Mesenchymal stem cell (in vitro differentiated cells and primary cell): Measurements from ENCODE around the gene RHOBTB1.

Experiments
- DNase-seq: peaks from one replicate; pipeline ENCODE4 v3.0.0-alpha.2; 2013
- H2AFZ ChIP-seq: one replicate; pipeline ENCODE4 v1.6.1; 2013; ENCODE audit warnings: low read depth, mild to moderate bottlenecking, control low read depth, inconsistent platforms, low read length, moderate library complexity
- H2AK5ac ChIP-seq: 2 replicates; pipeline ENCODE4 v1.6.1; 2013; ENCODE audit warnings: low read length, moderate library complexity, mild to moderate bottlenecking, inconsistent platforms; ENCODE audit not compliant: severe bottlenecking
- H2BK120ac ChIP-seq: one replicate; pipeline ENCODE4 v1.6.1; 2013; ENCODE audit warnings: low read depth, mild to moderate bottlenecking, inconsistent platforms, low read length, moderate library complexity
- H2BK12ac ChIP-seq, 2 experiments: one replicate each; pipeline ENCODE4 v1.6.1; 2013; ENCODE audit warnings: inconsistent platforms in 2 of 2, low read length in 2 of 2, mild to moderate bottlenecking in 2 of 2, moderate library complexity in 2 of 2, control low read depth in 1 of 2
- H2BK15ac ChIP-seq: one replicate; pipeline ENCODE4 v1.6.1; 2013; ENCODE audit warnings: mild to moderate bottlenecking, low read depth, inconsistent platforms; ENCODE audit not compliant: poor library complexity, severe bottlenecking
- H2BK5ac ChIP-seq: 2 replicates; pipeline ENCODE4 v1.6.1; 2013; ENCODE audit warnings: low read depth, mild to moderate bottlenecking, low read length, control low read depth, inconsistent platforms; ENCODE audit not compliant: poor library complexity, severe bottlenecking
- H3K14ac ChIP-seq, 2 experiments: one replicate each; pipeline ENCODE4 v1.6.1; 2013; ENCODE audit warnings: inconsistent platforms in 2 of 2, low read length in 2 of 2, control low read depth in 1 of 2, mild to moderate bottlenecking in 1 of 2, moderate library complexity in 1 of 2
- H3K18ac ChIP-seq, 2 experiments: one replicate each; pipeline ENCODE4 v1.6.1; 2013; ENCODE audit warnings: inconsistent platforms in 2 of 2, low read length in 2 of 2, control low read depth in 1 of 2, low read depth in 1 of 2, mild to moderate bottlenecking in 1 of 2
- H3K23ac ChIP-seq, 2 experiments: one replicate each; pipeline ENCODE4 v1.6.1; 2013; ENCODE audit warnings: inconsistent platforms in 2 of 2, low read length in 2 of 2, mild to moderate bottlenecking in 2 of 2, moderate library complexity in 2 of 2, control low read depth in 1 of 2
- H3K27ac ChIP-seq: 2 replicates; pipeline ENCODE4 v1.5.1; 2013; ENCODE audit warnings: mild to moderate bottlenecking, moderate library complexity, low read length, control low read depth, inconsistent platforms; ENCODE audit not compliant: poor library complexity, severe bottlenecking
- H3K27me3 ChIP-seq, 2 experiments: 2 replicates each; pipeline versions ENCODE4 v1.6.1 to v1.7.0; 2013; ENCODE audit warnings: low read length in 2 of 2, mild to moderate bottlenecking in 2 of 2, moderate library complexity in 2 of 2, control low read depth in 1 of 2, inconsistent platforms in 1 of 2; ENCODE audit not compliant: control insufficient read depth in 1 of 2, insufficient read depth in 1 of 2
- H3K36me3 ChIP-seq, 2 experiments: 2 replicates each; pipeline versions ENCODE4 v1.6.1 to v1.7.0; 2013; ENCODE audit warnings: low read length in 2 of 2, control low read depth in 1 of 2, inconsistent platforms in 1 of 2, low read depth in 1 of 2, mild to moderate bottlenecking in 1 of 2; ENCODE audit not compliant: insufficient read depth in 2 of 2, control insufficient read depth in 1 of 2
- H3K4ac ChIP-seq, 2 experiments: one replicate each; pipeline ENCODE4 v1.6.1; 2013; ENCODE audit warnings: inconsistent platforms in 2 of 2, low read length in 2 of 2, mild to moderate bottlenecking in 2 of 2, moderate library complexity in 2 of 2, control low read depth in 1 of 2, low read depth in 1 of 2
- H3K4me1 ChIP-seq: 2 replicates; pipeline ENCODE4 v1.6.1; 2013; ENCODE audit warnings: low read depth, low read length, control low read depth; ENCODE audit not compliant: control insufficient read depth, insufficient read depth
- H3K4me2 ChIP-seq: 2 replicates; pipeline ENCODE4 v1.6.1; 2013; ENCODE audit warnings: low read length, mild to moderate bottlenecking, inconsistent platforms; ENCODE audit not compliant: poor library complexity, severe bottlenecking
- H3K4me3 ChIP-seq, 2 experiments: 2 replicates each; pipeline versions ENCODE4 v1.5.1 to v1.7.0; 2013; ENCODE audit warnings: low read length in 2 of 2, mild to moderate bottlenecking in 2 of 2, control low read depth in 1 of 2, low read depth in 1 of 2; ENCODE audit not compliant: insufficient read depth in 1 of 2
- H3K79me1 ChIP-seq: replicated peaks from 2 replicates; pipeline ENCODE4 v1.6.1; 2013; ENCODE audit warnings: mild to moderate bottlenecking, control low read depth, low read length, inconsistent platforms; ENCODE audit not compliant: poor library complexity, severe bottlenecking
- H3K9ac ChIP-seq: 2 replicates; pipeline ENCODE4 v1.7.0; 2013; ENCODE audit warnings: mild to moderate bottlenecking, low read length, moderate library complexity
- H3K9me3 ChIP-seq: 2 replicates; pipeline ENCODE4 v1.7.0; 2013; ENCODE audit warnings: mild to moderate bottlenecking, low read length; ENCODE audit not compliant: control insufficient read depth
- H4K8ac ChIP-seq: one replicate; pipeline ENCODE4 v1.6.1; 2013; ENCODE audit warnings: inconsistent platforms, mild to moderate bottlenecking, low read length, moderate library complexity
- H4K91ac ChIP-seq: one replicate; pipeline ENCODE4 v1.6.1; 2013; ENCODE audit warnings: mild to moderate bottlenecking, low read length, inconsistent platforms
- whole genome bisulfite sequencing: methylation state at CpG from one replicate; pipeline ENCODE4 v1.1.7; 2013; ENCODE audit warnings: mixed read lengths; 5-methylcytosine and 5-hydroxymethylcytosine counted together

The RHOBTB1 gene

DNA sequence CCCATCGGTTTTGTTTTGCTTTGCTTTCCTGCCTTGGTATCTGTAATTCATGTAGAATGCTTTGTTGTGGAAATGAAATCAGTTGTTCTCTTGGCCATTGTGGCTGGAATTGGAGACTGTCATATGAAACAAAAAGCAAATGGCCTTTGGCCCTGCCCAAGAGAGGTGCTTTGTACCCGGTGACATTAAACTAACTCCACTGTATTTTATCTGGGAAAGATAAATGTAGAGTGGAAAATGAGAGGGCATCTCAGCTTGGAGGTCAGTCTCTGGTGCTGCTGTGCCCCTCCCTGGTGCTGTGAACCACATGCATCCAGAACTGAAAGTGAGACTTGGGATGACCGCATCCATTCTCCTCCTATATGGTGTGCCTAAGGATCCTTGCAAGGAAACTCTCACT is 90.3 kb downstream of the RHOBTB1 start:
- H3K18ac ChIP-seq: peak overlapping the region in 1 of 2 experiments; percentile 14
- no peak overlapping the region for H2BK5ac ChIP-seq
- H3K9me3 ChIP-seq: peaks cover 13% of the 10 kb centered on the region
- H3K27me3 ChIP-seq: peaks cover 0 to 14% of the 10 kb centered on the region in 2 experiments
- 88% methylated on average over 3 of the region's 3 CpGs for WGBS
- H4K8ac ChIP-seq: no peak overlapping the region
- H3K79me1 ChIP-seq: no peaks in the 10 kb centered on the region
- no peak overlapping the region for H2BK120ac ChIP-seq
- H3K27ac ChIP-seq: no peak overlapping the region
- H3K4ac ChIP-seq: no peak overlapping the region
- no peak overlapping the region for H3K4me3 ChIP-seq
- H2BK15ac ChIP-seq: no peak overlapping the region
- H3K23ac ChIP-seq: peak overlapping the region in 1 of 2 experiments; percentile 28
- no peak overlapping the region for H4K91ac ChIP-seq
- no peak overlapping the region for H2AFZ ChIP-seq
- no peak for DNase-seq
- peaks cover 8% of the 10 kb centered on the region for H3K4me1 ChIP-seq
- H3K9ac ChIP-seq: no peak overlapping the region
- H3K14ac ChIP-seq: no peak overlapping the region
- no peak overlapping the region for H3K4me2 ChIP-seq
- no peaks in the 10 kb centered on the region for H3K36me3 ChIP-seq
- H2AK5ac ChIP-seq: no peak overlapping the region
- no peak overlapping the region for H2BK12ac ChIP-seq

DNA sequence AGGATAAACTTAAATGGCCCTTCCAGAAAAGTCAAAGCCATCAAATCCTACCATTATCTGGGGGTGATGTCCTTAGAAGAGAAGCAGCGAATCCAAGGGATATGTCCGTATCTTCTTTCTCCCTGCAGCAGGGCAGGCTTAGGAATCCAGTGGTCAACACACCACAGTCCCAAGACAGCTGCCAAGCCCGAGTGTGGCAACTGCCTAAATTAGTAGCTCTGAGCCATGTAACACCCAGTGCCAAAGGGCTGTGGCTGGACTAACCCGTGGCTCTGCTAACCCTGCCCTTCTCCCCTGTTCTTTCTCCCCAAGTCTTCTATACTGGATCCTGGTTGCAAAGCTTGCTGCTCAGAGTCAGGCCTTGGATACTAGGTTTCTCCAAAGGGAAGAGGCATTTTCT is 90.9 kb downstream of the RHOBTB1 start:
- DNase-seq: no peak
- no peaks in the 10 kb centered on the region for H3K36me3 ChIP-seq
- H3K18ac ChIP-seq: no peak overlapping the region
- peak overlapping the region; percentile 18 for H4K91ac ChIP-seq
- no peak overlapping the region for H2AFZ ChIP-seq
- H2AK5ac ChIP-seq: no peak overlapping the region
- no peak overlapping the region for H3K27ac ChIP-seq
- 95% methylated on average over 4 of the region's 4 CpGs for WGBS
- H3K23ac ChIP-seq: no peak overlapping the region
- no peak overlapping the region for H3K4me3 ChIP-seq
- peaks cover 12% of the 10 kb centered on the region for H3K4me1 ChIP-seq
- H3K14ac ChIP-seq: no peak overlapping the region
- H4K8ac ChIP-seq: no peak overlapping the region
- no peak overlapping the region for H3K4me2 ChIP-seq
- H3K27me3 ChIP-seq: peaks cover 0 to 14% of the 10 kb centered on the region in 2 experiments
- H2BK120ac ChIP-seq: no peak overlapping the region
- H3K9ac ChIP-seq: no peak overlapping the region
- H3K4ac ChIP-seq: no peak overlapping the region
- H2BK12ac ChIP-seq: no peak overlapping the region
- H3K79me1 ChIP-seq: no peaks in the 10 kb centered on the region
- peaks cover 13% of the 10 kb centered on the region for H3K9me3 ChIP-seq
- no peak overlapping the region for H2BK15ac ChIP-seq
- no peak overlapping the region for H2BK5ac ChIP-seq

DNA sequence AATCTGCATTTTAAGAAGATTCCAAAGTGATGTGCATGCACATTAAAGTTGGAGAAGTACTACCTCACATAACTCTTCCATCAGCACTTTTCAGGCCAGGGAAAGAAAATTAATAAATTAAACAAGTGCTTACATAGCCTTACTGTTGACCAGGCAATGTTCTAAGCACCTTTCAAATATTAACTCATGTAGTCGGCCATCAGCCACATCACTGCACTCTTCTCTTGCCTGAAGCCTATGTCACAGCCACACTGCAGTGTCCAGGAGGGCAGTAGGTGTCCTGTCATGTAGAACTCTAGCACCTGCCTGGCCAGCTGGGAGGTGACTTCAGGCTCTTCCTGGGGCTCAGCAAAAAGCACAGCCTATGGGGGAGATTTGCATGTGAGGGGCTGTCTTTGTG is 94.2 kb downstream of the RHOBTB1 start:
- peaks cover 0 to 9% of the 10 kb centered on the region in 2 experiments for H3K27me3 ChIP-seq
- H3K4me2 ChIP-seq: no peak overlapping the region
- H3K36me3 ChIP-seq: no peaks in the 10 kb centered on the region
- no peak overlapping the region for H2BK120ac ChIP-seq
- H4K8ac ChIP-seq: no peak overlapping the region
- H2BK5ac ChIP-seq: no peak overlapping the region
- H2AFZ ChIP-seq: no peak overlapping the region
- peak overlapping the region in 1 of 2 experiments; percentile 74 for H2BK12ac ChIP-seq
- H3K27ac ChIP-seq: no peak overlapping the region
- no peak overlapping the region for H3K14ac ChIP-seq
- H3K23ac ChIP-seq: no peak overlapping the region
- H3K18ac ChIP-seq: peak overlapping the region in 1 of 2 experiments; percentile 56
- 100% methylated on average over 1 of the region's 1 CpG for WGBS
- H3K4ac ChIP-seq: peak overlapping the region in 1 of 2 experiments; percentile 28
- no peak overlapping the region for H2AK5ac ChIP-seq
- H2BK15ac ChIP-seq: no peak overlapping the region
- H3K4me3 ChIP-seq: no peak overlapping the region
- H3K79me1 ChIP-seq: no peaks in the 10 kb centered on the region
- H3K9ac ChIP-seq: no peak overlapping the region
- peaks cover 7% of the 10 kb centered on the region for H3K9me3 ChIP-seq
- H4K91ac ChIP-seq: no peak overlapping the region
- no peak for DNase-seq
- peaks cover 9% of the 10 kb centered on the region for H3K4me1 ChIP-seq

DNA sequence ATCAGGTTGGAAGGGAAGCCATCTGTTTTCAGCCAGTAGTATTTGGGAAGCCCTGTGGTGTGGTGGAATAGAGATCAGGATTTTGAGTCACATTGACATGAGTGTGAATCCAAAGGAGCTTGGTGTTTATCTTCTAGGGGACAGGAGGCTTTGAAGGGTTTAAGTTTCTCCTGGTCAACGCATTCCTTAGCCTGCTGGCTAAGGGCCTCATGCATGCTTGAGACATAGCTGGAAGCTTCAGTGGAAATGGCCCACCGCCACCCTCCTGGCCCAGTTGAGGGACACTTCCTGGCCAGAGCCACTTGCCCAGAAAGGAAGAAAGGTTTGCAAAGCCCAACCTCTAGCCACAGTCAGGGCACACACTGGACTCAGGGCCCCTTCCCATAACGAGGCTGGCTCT is 94.8 kb downstream of the RHOBTB1 start:
- peak overlapping the region; percentile 45 for H4K91ac ChIP-seq
- H3K9ac ChIP-seq: no peak overlapping the region
- no peak overlapping the region for H3K4me3 ChIP-seq
- H3K79me1 ChIP-seq: no peaks in the 10 kb centered on the region
- no peak overlapping the region for H2AK5ac ChIP-seq
- no peak overlapping the region for H4K8ac ChIP-seq
- H2BK5ac ChIP-seq: no peak overlapping the region
- H3K36me3 ChIP-seq: no peaks in the 10 kb centered on the region
- 74% methylated on average over 3 of the region's 3 CpGs for WGBS
- H2BK15ac ChIP-seq: no peak overlapping the region
- peaks cover 0 to 9% of the 10 kb centered on the region in 2 experiments for H3K27me3 ChIP-seq
- no peak overlapping the region for H3K14ac ChIP-seq
- no peak overlapping the region for H3K4ac ChIP-seq
- peak overlapping the region; percentile 35 for H2BK120ac ChIP-seq
- peaks cover 7% of the 10 kb centered on the region for H3K9me3 ChIP-seq
- peak overlapping the region in 1 of 2 experiments; percentile 57 for H3K18ac ChIP-seq
- H2AFZ ChIP-seq: no peak overlapping the region
- H3K27ac ChIP-seq: no peak overlapping the region
- H3K4me2 ChIP-seq: no peak overlapping the region
- peak; percentile 9 for DNase-seq
- peak overlapping the region; percentile 17 to 49 for H2BK12ac ChIP-seq
- peaks cover 9% of the 10 kb centered on the region for H3K4me1 ChIP-seq
- H3K23ac ChIP-seq: no peak overlapping the region
